MM.1S (cell line): ENCODE results near the gene BCL7B.

Source experiments
- DNase-seq: peaks from one replicate; pipeline ENCODE4 v3.0.0-alpha.2; 2015
- H2AFZ ChIP-seq: fragments of 300-600 bp; sonication (generic); 2 replicates; pipeline ENCODE4 v1.6.0; 2016; ENCODE audit warnings: antibody characterized with exemption, low read length
- H3F3A ChIP-seq: fragments of 300-600 bp; sonication (generic); 2 replicates; pipeline ENCODE4 v1.6.1; 2016; ENCODE audit warnings: mild to moderate bottlenecking, antibody characterized with exemption, low read length, moderate library complexity, mixed read lengths; ENCODE audit not compliant: insufficient read depth
- H3K27ac ChIP-seq: fragments of 300-600 bp; sonication (generic); 2 replicates; pipeline ENCODE4 v1.5.1; 2016; ENCODE audit warnings: mild to moderate bottlenecking, low read length
- H3K27me3 ChIP-seq: fragments of 300-600 bp; sonication (generic); replicated peaks from 2 replicates; pipeline ENCODE4 v1.6.0; 2016; ENCODE audit warnings: low read length; ENCODE audit not compliant: insufficient read depth
- H3K36me3 ChIP-seq: fragments of 300-600 bp; sonication (generic); replicated peaks from 2 replicates; pipeline ENCODE4 v1.6.1; 2016; ENCODE audit warnings: mild to moderate bottlenecking, low read length, mixed read lengths; ENCODE audit not compliant: insufficient read depth
- H3K4me1 ChIP-seq: fragments of 300-600 bp; sonication (generic); 2 replicates; pipeline ENCODE4 v1.6.1; 2016; ENCODE audit warnings: low read length, mixed read lengths
- H3K4me2 ChIP-seq: fragments of 300-600 bp; sonication (generic); 2 replicates; pipeline ENCODE4 v1.6.0; 2016; ENCODE audit warnings: low read depth, low read length
- H3K4me3 ChIP-seq: fragments of 300-600 bp; sonication (generic); 2 replicates; pipeline ENCODE4 v1.5.1; 2016; ENCODE audit warnings: low read length, mixed read lengths
- H3K79me2 ChIP-seq: fragments of 300-600 bp; sonication (generic); 2 replicates; pipeline ENCODE4 v1.6.1; 2016; ENCODE audit warnings: mixed run types, low read length, mixed read lengths
- H3K9ac ChIP-seq: fragments of 300-600 bp; sonication (generic); 2 replicates; pipeline ENCODE4 v1.6.1; 2016; ENCODE audit warnings: low read length, mixed read lengths
- H3K9me2 ChIP-seq: fragments of 300-600 bp; sonication (generic); replicated peaks from 2 replicates; pipeline ENCODE4 v1.6.1; 2016; ENCODE audit warnings: mild to moderate bottlenecking, low read length, mixed read lengths; ENCODE audit not compliant: insufficient read depth
- H3K9me3 ChIP-seq: fragments of 300-600 bp; sonication (generic); replicated peaks from 2 replicates; pipeline ENCODE4 v1.6.1; 2016; ENCODE audit warnings: mild to moderate bottlenecking, low read length, mixed read lengths; ENCODE audit not compliant: insufficient read depth
- H4K20me1 ChIP-seq: fragments of 300-600 bp; sonication (generic); 2 replicates; pipeline ENCODE4 v1.6.1; 2016; ENCODE audit warnings: mild to moderate bottlenecking, low read length, moderate library complexity, mixed read lengths; ENCODE audit not compliant: insufficient read depth
- CTCF ChIP-seq: fragments of 300-600 bp; sonication (generic); IDR thresholded peaks from 2 replicates; pipeline ENCODE4 v1.5.1; 2016; ENCODE audit warnings: antibody characterized with exemption, low read length, mixed read lengths
- EZH2 ChIP-seq: fragments of 300-600 bp; sonication (generic); optimal IDR thresholded peaks from 2 replicates; pipeline ENCODE3; 2017; ENCODE audit warnings: low read depth, mild to moderate bottlenecking, antibody characterized with exemption, low read length, mixed read lengths
- EZH2phosphoT487 ChIP-seq: fragments of 300-600 bp; sonication (generic); IDR thresholded peaks from 2 replicates; pipeline ENCODE4 v1.6.1; 2018; ENCODE audit warnings: antibody characterized with exemption, low read length

BCL7B gene

DNA sequence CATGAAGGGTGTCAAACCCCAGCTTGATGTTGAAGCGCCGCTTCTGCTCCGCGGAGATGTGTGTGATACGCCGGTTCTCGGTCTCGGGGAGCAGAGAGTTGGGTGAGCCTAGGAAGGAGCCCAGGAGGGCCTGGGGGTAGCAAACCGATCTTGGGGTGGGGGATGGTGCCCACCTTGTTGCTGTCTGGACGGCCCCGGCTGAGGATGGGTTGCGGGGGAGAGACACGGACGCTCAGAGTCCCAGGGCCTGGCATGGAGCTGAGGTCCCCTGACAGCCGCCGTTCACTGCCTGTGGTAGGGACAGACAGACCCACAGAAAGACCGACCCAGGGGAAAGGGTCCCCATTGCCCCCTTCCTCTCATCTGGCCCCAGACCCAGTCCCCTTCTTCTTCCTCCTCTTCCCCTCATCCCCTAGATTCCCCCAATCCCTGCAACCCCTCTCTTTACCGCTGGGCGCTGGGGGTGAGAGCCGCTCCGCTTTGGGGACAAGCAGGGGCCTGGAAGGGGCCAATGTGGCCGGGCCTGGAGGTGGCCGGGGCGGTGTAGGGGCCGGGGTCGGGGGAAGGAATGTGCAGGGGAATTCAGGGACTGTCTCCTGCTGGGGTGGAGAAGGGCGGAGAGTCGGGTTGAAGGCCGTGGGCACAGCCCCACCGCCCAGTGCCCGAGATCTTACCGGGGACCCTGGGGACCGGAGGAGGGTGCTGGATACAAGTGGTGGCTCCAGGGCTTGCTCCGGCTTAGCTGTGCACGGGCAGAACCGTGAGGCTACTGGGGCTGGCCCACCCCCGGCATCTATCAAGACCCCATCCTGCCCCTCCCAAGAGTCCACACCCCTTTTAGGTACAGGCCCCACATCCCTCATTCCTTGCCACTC is 38.9 kb upstream of the BCL7B start:
- TF ChIP-seq EZH2 (no peak), CTCF (no peak), EZH2phosphoT487 (no peak)
- Histone ChIP-seq H3K9me3 (no peaks in the 10 kb centered on the region), H3K4me1 (no peaks in the 10 kb centered on the region), H3K27ac (no peak overlapping the region), H3K36me3 (no peaks in the 10 kb centered on the region), H3F3A (no peaks in the 10 kb centered on the region), H3K27me3 (peaks cover 36% of the 10 kb centered on the region), H3K4me2 (no peak overlapping the region), H3K4me3 (no peak overlapping the region), H2AFZ (no peak overlapping the region), H4K20me1 (no peaks in the 10 kb centered on the region), H3K9ac (no peak overlapping the region), H3K9me2 (no peaks in the 10 kb centered on the region), H3K79me2 (no peaks in the 10 kb centered on the region)
- DNase-seq: no peak

DNA sequence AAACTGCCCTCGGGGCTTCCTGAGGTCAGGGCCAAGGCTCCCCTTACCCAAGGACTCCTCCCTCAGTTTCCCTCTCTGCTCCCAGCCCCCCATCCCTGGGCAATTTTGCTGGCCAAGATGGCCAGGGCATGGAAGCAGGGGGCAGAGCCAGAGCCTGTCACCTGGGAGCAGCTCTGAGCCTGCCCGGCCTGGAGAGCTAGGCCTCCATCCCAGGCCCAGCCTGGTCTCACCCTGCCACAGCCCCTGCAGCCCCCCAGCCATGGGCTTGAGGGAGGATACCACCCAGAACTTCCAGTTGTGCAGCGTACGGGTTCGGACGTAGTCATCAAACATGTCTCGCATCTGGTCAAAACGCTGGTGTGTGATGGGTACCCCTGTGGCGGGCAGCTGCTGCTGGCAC is 37.9 kb upstream of the BCL7B start:
- no peaks in the 10 kb centered on the region for H3K9me3 ChIP-seq
- no peak overlapping the region for H3K27ac ChIP-seq
- H4K20me1 ChIP-seq: no peaks in the 10 kb centered on the region
- no peaks in the 10 kb centered on the region for H3K9me2 ChIP-seq
- no peak overlapping the region for H2AFZ ChIP-seq
- TF ChIP-seq EZH2phosphoT487: no peak
- no peak for TF ChIP-seq CTCF
- H3F3A ChIP-seq: no peaks in the 10 kb centered on the region
- no peak overlapping the region for H3K9ac ChIP-seq
- H3K36me3 ChIP-seq: no peaks in the 10 kb centered on the region
- no peak overlapping the region for H3K4me2 ChIP-seq
- DNase-seq: no peak
- no peak overlapping the region for H3K4me3 ChIP-seq
- H3K4me1 ChIP-seq: no peaks in the 10 kb centered on the region
- H3K27me3 ChIP-seq: peaks cover 36% of the 10 kb centered on the region
- H3K79me2 ChIP-seq: no peaks in the 10 kb centered on the region

DNA sequence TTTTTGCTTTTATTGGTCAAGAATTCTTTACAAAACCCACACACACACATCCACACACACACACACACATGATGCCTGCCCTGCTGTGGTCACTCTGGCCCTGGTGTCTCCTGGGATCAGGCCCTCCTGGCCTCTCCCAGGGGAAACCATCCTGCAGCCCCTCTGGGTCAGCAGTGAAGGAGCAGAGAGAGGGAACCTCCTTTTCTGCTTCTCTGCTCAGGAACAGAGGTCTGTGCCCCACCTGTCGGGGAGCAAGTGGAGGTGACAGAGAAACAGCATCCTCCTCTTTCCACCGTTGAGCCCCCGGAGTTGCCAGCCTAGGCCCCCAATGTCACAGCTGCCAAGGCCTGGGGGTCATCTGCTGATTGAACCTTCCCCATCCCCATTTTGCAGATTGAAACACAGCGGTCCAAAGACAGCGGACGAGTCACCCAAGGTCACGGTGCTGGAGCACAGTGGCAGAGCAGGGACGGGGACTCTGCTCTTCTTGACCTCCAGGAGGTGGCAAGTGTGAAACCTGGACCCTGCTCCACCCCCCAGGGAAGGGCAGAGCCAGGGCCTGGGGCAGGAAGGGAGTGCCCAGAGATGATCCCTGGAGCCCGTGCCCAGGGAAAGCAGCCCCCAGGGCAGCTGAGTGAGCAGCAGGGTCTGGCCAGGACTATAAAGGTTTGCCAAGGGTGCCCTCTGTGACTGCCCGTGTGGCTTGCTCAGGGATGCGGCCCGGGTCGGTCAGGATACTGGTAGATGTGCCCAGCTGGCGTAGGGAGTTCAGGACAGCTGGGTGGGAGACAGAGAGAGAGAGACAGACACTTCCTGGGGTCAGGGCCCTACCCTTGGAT is 35.9 kb upstream of the BCL7B start:
- Histone ChIP-seq H3K4me2 (no peak overlapping the region), H3K9me3 (no peaks in the 10 kb centered on the region), H3K27me3 (peaks cover 24% of the 10 kb centered on the region; the same call in 1 of the 2 replicates), H3K36me3 (no peaks in the 10 kb centered on the region), H3K79me2 (no peaks in the 10 kb centered on the region), H3K27ac (no peak overlapping the region), H2AFZ (no peak overlapping the region), H3F3A (no peaks in the 10 kb centered on the region), H3K9me2 (no peaks in the 10 kb centered on the region), H4K20me1 (no peaks in the 10 kb centered on the region), H3K9ac (no peak overlapping the region), H3K4me1 (no peaks in the 10 kb centered on the region), H3K4me3 (no peak overlapping the region)
- TF ChIP-seq CTCF: 0 out of 2 replicates have a peak, but pooled peaks have one; percentile 13
- no peak for TF ChIP-seq EZH2
- TF ChIP-seq EZH2phosphoT487: no peak
- no peak for DNase-seq
